ENCODE results near the gene HOXB9.

HOXB9 gene

GRCh38 chr17:48597778-48598631 is 28.2 kb downstream of the HOXB9 start:
- H3K4me3 ChIP-seq = peak overlapping the region in 2 of 10 experiments; percentile 0 to 19; a peak in 1 of 20 replicates

GRCh38 chr17:48597528-48597777 is 28.7 kb downstream of the HOXB9 start:
- Histone ChIP-seq H3K4me3 (0 out of 20 replicates have a peak overlapping the region, but pooled peaks of 1 of the 10 experiments have one; percentile 0), H3K27me3 (peaks cover 98 to 100% (median 100%) of the 10 kb centered on the region in 11 experiments), H3K4me2 (no peak overlapping the region), H3K27ac (no peak overlapping the region), H4K20me1 (peaks cover 0 to 95% (median 86%) of the 10 kb centered on the region in 11 experiments; a peak in 18 of 22 replicates), H3K36me3 (no peaks in the 10 kb centered on the region), H3K9ac (no peak overlapping the region), H3K4me1 (peaks cover 0 to 6% (median 4%) of the 10 kb centered on the region in 10 experiments; a peak in 6 of 20 replicates), H3K9me3 (replicated peaks in 1 of 11) (peaks cover 0 to 14% (median 9%) of the 10 kb centered on the region in 11 experiments; a peak in 13 of 22 replicates)
- no peak for TF ChIP-seq Cebpa-rat (IDR thresholded peaks at IDR 0.05)

More at GRCh38 chr17:48597778-48598631, 28.2 kb downstream of the HOXB9 start:
- Histone ChIP-seq H4K20me1 (peaks cover 0 to 94% (median 86%) of the 10 kb centered on the region in 11 experiments; a peak in 18 of 22 replicates), H3K9me3 (replicated peaks in 1 of 11) (peaks cover 0 to 14% (median 9%) of the 10 kb centered on the region in 11 experiments; a peak in 13 of 22 replicates), H3K4me2 (no peak overlapping the region), H3K27me3 (peaks cover 98 to 100% (median 100%) of the 10 kb centered on the region in 11 experiments), H3K36me3 (no peaks in the 10 kb centered on the region), H3K27ac (no peak overlapping the region), H3K9ac (no peak overlapping the region), H3K4me1 (peaks cover 0 to 6% (median 4%) of the 10 kb centered on the region in 10 experiments; a peak in 6 of 20 replicates)
- no peak for TF ChIP-seq Cebpa-rat (IDR thresholded peaks at IDR 0.05)

- no peak overlapping the region for H3K27ac ChIP-seq
- no peaks in the 10 kb centered on the region for H3K36me3 ChIP-seq
- peaks cover 98 to 100% (median 100%) of the 10 kb centered on the region in 11 experiments for H3K27me3 ChIP-seq
- H3K4me3 ChIP-seq = no peak overlapping the region
- H3K9me3 ChIP-seq (replicated peaks in 1 of 11) = peaks cover 0 to 14% (median 9%) of the 10 kb centered on the region in 11 experiments; a peak in 13 of 22 replicates
- H3K4me2 ChIP-seq = no peak overlapping the region
- TF ChIP-seq Cebpa-rat (IDR thresholded peaks at IDR 0.05) = no peak
- H4K20me1 ChIP-seq = peaks cover 0 to 95% (median 86%) of the 10 kb centered on the region in 11 experiments; a peak in 18 of 22 replicates
- no peak overlapping the region for H3K9ac ChIP-seq
- H3K4me1 ChIP-seq = peaks cover 0 to 6% (median 4%) of the 10 kb centered on the region in 10 experiments; a peak in 6 of 20 replicates
These were observed 29.2 kb downstream of the HOXB9 start for GRCh38 chr17:48596735-48597527.

GRCh38 chr17:48596000-48596734 is 30.0 kb downstream of the HOXB9 start:
- H3K4me2 ChIP-seq = no peak overlapping the region
- H3K4me1 ChIP-seq = peaks cover 0 to 6% (median 4%) of the 10 kb centered on the region in 10 experiments; a peak in 6 of 20 replicates
- peaks cover 98 to 100% (median 100%) of the 10 kb centered on the region in 11 experiments for H3K27me3 ChIP-seq
- peaks cover 0 to 14% (median 9%) of the 10 kb centered on the region in 11 experiments; a peak in 13 of 22 replicates for H3K9me3 ChIP-seq (replicated peaks in 1 of 11)
- no peak overlapping the region for H3K27ac ChIP-seq
- peaks cover 0 to 95% (median 86%) of the 10 kb centered on the region in 11 experiments; a peak in 18 of 22 replicates for H4K20me1 ChIP-seq
- H3K36me3 ChIP-seq = no peaks in the 10 kb centered on the region
- TF ChIP-seq Cebpa-rat (IDR thresholded peaks at IDR 0.05) = no peak
- H3K9ac ChIP-seq = no peak overlapping the region
- no peak overlapping the region for H3K4me3 ChIP-seq

GRCh38 chr17:48595278-48595999 is 30.7 kb downstream of the HOXB9 start:
- no peaks in the 10 kb centered on the region for H3K36me3 ChIP-seq
- H4K20me1 ChIP-seq = peaks cover 0 to 96% (median 86%) of the 10 kb centered on the region in 11 experiments; a peak in 18 of 22 replicates
- H3K4me2 ChIP-seq = no peak overlapping the region
- H3K4me3 ChIP-seq = no peak overlapping the region
- H3K27me3 ChIP-seq = peaks cover 98 to 100% (median 100%) of the 10 kb centered on the region in 11 experiments
- no peak overlapping the region for H3K27ac ChIP-seq
- peaks cover 0 to 6% (median 4%) of the 10 kb centered on the region in 10 experiments; a peak in 6 of 20 replicates for H3K4me1 ChIP-seq
- H3K9ac ChIP-seq = no peak overlapping the region
- peaks cover 0 to 14% (median 9%) of the 10 kb centered on the region in 11 experiments; a peak in 13 of 22 replicates for H3K9me3 ChIP-seq (replicated peaks in 1 of 11)
- no peak for TF ChIP-seq Cebpa-rat (IDR thresholded peaks at IDR 0.05)

GRCh38 chr17:48594538-48595277 is 31.4 kb downstream of the HOXB9 start:
- no peak for TF ChIP-seq Cebpa-rat (IDR thresholded peaks at IDR 0.05)
- Histone ChIP-seq H3K9me3 (replicated peaks in 1 of 11) (peaks cover 0 to 14% (median 9%) of the 10 kb centered on the region in 11 experiments; a peak in 13 of 22 replicates), H3K27ac (no peak overlapping the region), H3K9ac (no peak overlapping the region), H3K27me3 (peaks cover 98 to 100% (median 100%) of the 10 kb centered on the region in 11 experiments), H4K20me1 (peaks cover 0 to 96% (median 86%) of the 10 kb centered on the region in 11 experiments; a peak in 18 of 22 replicates), H3K4me3 (no peak overlapping the region), H3K4me1 (peaks cover 0 to 6% (median 4%) of the 10 kb centered on the region in 10 experiments; a peak in 6 of 20 replicates), H3K4me2 (no peak overlapping the region), H3K36me3 (no peaks in the 10 kb centered on the region)

GRCh38 chr17:48593840-48594537 is 32.2 kb downstream of the HOXB9 start:
- TF ChIP-seq Cebpa-rat (IDR thresholded peaks at IDR 0.05) = no peak
- H3K4me2 ChIP-seq = peak overlapping the region in 2 of 11 experiments; percentile 88 to 97; a peak in 4 of 22 replicates
- peaks cover 98 to 100% (median 100%) of the 10 kb centered on the region in 11 experiments for H3K27me3 ChIP-seq
- H3K4me3 ChIP-seq = no peak overlapping the region
- no peak overlapping the region for H3K27ac ChIP-seq
- H3K36me3 ChIP-seq = no peaks in the 10 kb centered on the region
- H4K20me1 ChIP-seq = peaks cover 0 to 96% (median 86%) of the 10 kb centered on the region in 11 experiments; a peak in 18 of 22 replicates
- no peak overlapping the region for H3K9ac ChIP-seq
- peaks cover 0 to 6% (median 4%) of the 10 kb centered on the region in 10 experiments; a peak in 6 of 20 replicates for H3K4me1 ChIP-seq
- H3K9me3 ChIP-seq (replicated peaks in 1 of 11) = peaks cover 0 to 14% (median 9%) of the 10 kb centered on the region in 11 experiments; a peak in 13 of 22 replicates
